GM23338 (cell line): ENCODE results near the gene FMR1. TPM values are rescaled to one million over a fixed set of nuclear protein-coding genes. Genes with fewer than 3 reads are reported as not detected.

ENCODE experiments used
- ATAC-seq: fragments of 200-7000 bp; cut with Tn5 transposase; 3 replicates; pipeline ENCODE4 v1.9.1; 2020
- DNase-seq: peaks from one replicate; pipeline ENCODE4 v3.0.0-alpha.2; 2015; ENCODE audit warnings: low spot score
- H2AFZ ChIP-seq: fragments of 200-600 bp; sonication (generic); 2 replicates; pipeline ENCODE4 v1.8.0; 2016; ENCODE audit warnings: antibody characterized with exemption, mild to moderate bottlenecking, moderate library complexity
- H3F3A ChIP-seq: fragments of 200-600 bp; sonication (generic); replicated peaks from 2 replicates; pipeline ENCODE4 v1.8.0; 2017; ENCODE audit warnings: antibody characterized with exemption, mixed run types, low read depth
- H3K27ac ChIP-seq: fragments of 200-600 bp; sonication (generic); 2 replicates; pipeline ENCODE4 v1.6.1; 2016; ENCODE audit warnings: low read depth
- H3K27me3 ChIP-seq: fragments of 200-600 bp; sonication (generic); 2 replicates; pipeline ENCODE4 v1.8.0; 2016; ENCODE audit warnings: mild to moderate bottlenecking, mixed run types, moderate library complexity; ENCODE audit not compliant: insufficient read depth
- H3K36me3 ChIP-seq: fragments of 200-600 bp; sonication (generic); 2 replicates; pipeline ENCODE4 v1.8.0; 2016; ENCODE audit warnings: mild to moderate bottlenecking; ENCODE audit not compliant: insufficient read depth
- H3K4me1 ChIP-seq: fragments of 200-600 bp; sonication (generic); 2 replicates; pipeline ENCODE4 v1.8.0; 2016; ENCODE audit warnings: mild to moderate bottlenecking, moderate library complexity; ENCODE audit not compliant: insufficient read depth
- H3K4me2 ChIP-seq: fragments of 200-600 bp; sonication (generic); 2 replicates; pipeline ENCODE4 v1.7.1; 2017; ENCODE audit warnings: mixed run types
- H3K4me3 ChIP-seq: fragments of 200-600 bp; sonication (generic); 2 replicates; pipeline ENCODE4 v1.6.1; 2016; ENCODE audit warnings: mixed run types
- H3K79me2 ChIP-seq: fragments of 200-600 bp; sonication (generic); replicated peaks from 2 replicates; pipeline ENCODE4 v1.8.0; 2017; ENCODE audit warnings: mild to moderate bottlenecking; ENCODE audit not compliant: insufficient read depth
- H3K9me2 ChIP-seq: fragments of 200-600 bp; sonication (generic); 2 replicates; pipeline ENCODE4 v1.8.0; 2017; ENCODE audit not compliant: insufficient read depth
- H4K20me1 ChIP-seq: fragments of 200-600 bp; sonication (generic); replicated peaks from 2 replicates; pipeline ENCODE4 v1.8.0; 2017; ENCODE audit warnings: mild to moderate bottlenecking; ENCODE audit not compliant: insufficient read depth
- H3K27ac Mint-ChIP-seq: 2 replicates; pipeline ENCODE4 v1.8.0; 2020; ENCODE audit warnings: inconsistent platforms, mild to moderate bottlenecking, moderate library complexity, mixed read lengths
- H3K27me3 Mint-ChIP-seq: 3 replicates; pipeline ENCODE4 v1.8.0; 2022; ENCODE audit warnings: low read depth, mild to moderate bottlenecking, moderate library complexity, mixed read lengths, inconsistent platforms; ENCODE audit not compliant: insufficient read depth, poor library complexity
- H3K36me3 Mint-ChIP-seq: 3 replicates; pipeline ENCODE4 v1.8.0; 2021; ENCODE audit warnings: low read depth, mild to moderate bottlenecking, inconsistent platforms, moderate library complexity, mixed read lengths
- H3K4me1 Mint-ChIP-seq: 3 replicates; pipeline ENCODE4 v1.8.0; 2020; ENCODE audit warnings: mild to moderate bottlenecking, inconsistent platforms, mixed read lengths
- H3K4me3 Mint-ChIP-seq: 3 replicates; pipeline ENCODE4 v1.8.0; 2021; ENCODE audit warnings: moderate library complexity, mild to moderate bottlenecking, inconsistent platforms, mixed read lengths
- H3K9me3 Mint-ChIP-seq: 3 replicates; pipeline ENCODE4 v1.8.0; 2020; ENCODE audit warnings: moderate library complexity, mild to moderate bottlenecking, inconsistent platforms, mixed read lengths
- CREB1 ChIP-seq: fragments of 250-450 bp; sonication (Bioruptor Pico); IDR thresholded peaks from 2 replicates; pipeline ENCODE4 v1.5.0; 2020; ENCODE audit warnings: low read depth, mild to moderate bottlenecking, moderate library complexity
- EZH2 ChIP-seq: fragments of 200-600 bp; sonication (generic); IDR thresholded peaks from one replicate; pipeline ENCODE4 v1.8.0; 2017; ENCODE audit warnings: antibody characterized with exemption, mild to moderate bottlenecking, low read depth; ENCODE audit not compliant: unreplicated experiment
- EZH2phosphoT487 ChIP-seq: fragments of 200-600 bp; sonication (generic); IDR thresholded peaks from one replicate; pipeline ENCODE4 v1.8.1; 2018; ENCODE audit warnings: antibody characterized with exemption; ENCODE audit not compliant: unreplicated experiment
- JUNB ChIP-seq: IDR thresholded peaks from one replicate; pipeline ENCODE4 v1.6.1; 2016; ENCODE audit warnings: antibody characterized with exemption; ENCODE audit not compliant: unreplicated experiment
- NANOG ChIP-seq: IDR thresholded peaks from 2 replicates; pipeline ENCODE4 v1.6.1; 2016; ENCODE audit warnings: antibody characterized with exemption, borderline replicate concordance
- POLR2AphosphoS5 ChIP-seq: IDR thresholded peaks from 2 replicates; pipeline ENCODE4 v1.6.1; 2016; ENCODE audit warnings: antibody characterized with exemption, low read depth
- STAT1 ChIP-seq: IDR thresholded peaks from one replicate; pipeline ENCODE4 v1.6.1; 2016; ENCODE audit warnings: antibody characterized with exemption; ENCODE audit not compliant: unreplicated experiment
- ZNF114 ChIP-seq: fragments of 250-450 bp; sonication (Bioruptor Pico); IDR thresholded peaks from 2 replicates; pipeline ENCODE4 v1.5.0; 2020; ENCODE audit warnings: mild to moderate bottlenecking, moderate library complexity
- ZNF331 ChIP-seq: fragments of 250-450 bp; sonication (Bioruptor Pico); IDR thresholded peaks from 2 replicates; pipeline ENCODE4 v1.5.0; 2020; ENCODE audit warnings: low read depth, mild to moderate bottlenecking, moderate library complexity
- polyA plus RNA-seq: library from polyadenylated mRNA; unstranded; fragments of >200 nt; fragmentation: Nextera tagmentation; extraction: Ambion mirVana; gene quantifications from 2 replicates; pipeline ENCODE4 v1.2.1, GENCODE V29; 2016
- total RNA-seq: library from RNA; depleted of rRNA; stranded (reverse); fragments of >200 nt; shearing (Covaris generic); gene quantifications from 2 replicates; pipeline ENCODE4 v1.2.3, GENCODE V29; 2014
- TF ChIP-seq, protein P1 (sequence below): fragments of 250-450 bp; sonication (Bioruptor Pico); IDR thresholded peaks from 2 replicates; pipeline ENCODE4 v1.5.0; 2020; ENCODE audit warnings: mild to moderate bottlenecking, moderate library complexity
- TF ChIP-seq, protein P2 (sequence below), 2 experiments: fragments of 200-600 bp in 1 of 2; sonication (generic) in 1 of 2; conservative IDR thresholded peaks; 2 replicates each; pipeline versions ENCODE4 v1.5.1 to v1.6.1; 2016 to 2017; ENCODE audit warnings: antibody characterized with exemption in 2 of 2, low read depth in 2 of 2, mild to moderate bottlenecking in 2 of 2, moderate library complexity in 1 of 2
- TF ChIP-seq, protein P3 (sequence below): IDR thresholded peaks from one replicate; pipeline ENCODE4 v1.6.1; 2018; ENCODE audit warnings: antibody characterized with exemption; ENCODE audit not compliant: unreplicated experiment
- TF ChIP-seq, protein P4 (sequence below): IDR thresholded peaks from 2 replicates; pipeline ENCODE4 v1.6.1; 2016; ENCODE audit warnings: antibody characterized with exemption

The FMR1 gene
- total and polyA plus RNA-seq, 2 experiments from 2014 or later = 17.1 to 44.3 TPM

DNA sequence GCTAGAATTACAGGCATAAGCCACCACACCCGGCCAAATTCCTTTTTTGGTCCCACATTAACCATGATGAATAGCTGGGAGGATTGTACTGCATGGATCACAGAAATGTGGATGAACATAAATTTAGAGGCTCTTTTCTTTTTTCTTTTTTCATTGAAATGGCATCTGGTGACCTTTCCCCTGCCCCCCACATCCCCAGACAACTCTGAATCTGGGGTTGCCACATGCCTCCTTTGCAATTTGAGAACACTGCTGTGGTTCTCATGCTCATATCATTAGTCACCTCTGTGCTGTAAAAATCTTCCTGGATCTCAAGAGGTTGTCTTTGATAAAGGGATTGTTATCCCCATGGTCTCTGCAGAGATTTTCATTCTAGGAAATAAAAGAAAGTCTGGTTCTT lies 46.6 kb downstream of the FMR1 start:
- no peaks in the 10 kb centered on the region for H3K36me3 ChIP-seq
- no peak overlapping the region for H3K27ac ChIP-seq
- no peak overlapping the region for H3K4me3 Mint-ChIP-seq
- H3K9me3 Mint-ChIP-seq = no peaks in the 10 kb centered on the region; the same call in 2 of the 3 replicates
- H3K4me3 ChIP-seq = no peak overlapping the region
- H3K27ac Mint-ChIP-seq = no peak overlapping the region
- DNase-seq = no peak
- H2AFZ ChIP-seq = no peak overlapping the region
- H3K27me3 Mint-ChIP-seq = no peaks in the 10 kb centered on the region
- H3K27me3 ChIP-seq = no peaks in the 10 kb centered on the region
- H3K4me2 ChIP-seq = no peak overlapping the region
- H4K20me1 ChIP-seq = no peaks in the 10 kb centered on the region
- no peaks in the 10 kb centered on the region for H3K4me1 Mint-ChIP-seq
- no peaks in the 10 kb centered on the region for H3F3A ChIP-seq
- no peak for ATAC-seq
- TF ChIP-seq JUNB (no peak), CREB1 (CRISPR knock-in tag) (no peak), NANOG (no peak), ZNF114 (CRISPR knock-in tag) (no peak), POLR2AphosphoS5 (no peak), STAT1 (no peak), EZH2 (no peak), EZH2phosphoT487 (no peak), ZNF331 (CRISPR knock-in tag) (no peak)
- TF ChIP-seq, protein P1, sequence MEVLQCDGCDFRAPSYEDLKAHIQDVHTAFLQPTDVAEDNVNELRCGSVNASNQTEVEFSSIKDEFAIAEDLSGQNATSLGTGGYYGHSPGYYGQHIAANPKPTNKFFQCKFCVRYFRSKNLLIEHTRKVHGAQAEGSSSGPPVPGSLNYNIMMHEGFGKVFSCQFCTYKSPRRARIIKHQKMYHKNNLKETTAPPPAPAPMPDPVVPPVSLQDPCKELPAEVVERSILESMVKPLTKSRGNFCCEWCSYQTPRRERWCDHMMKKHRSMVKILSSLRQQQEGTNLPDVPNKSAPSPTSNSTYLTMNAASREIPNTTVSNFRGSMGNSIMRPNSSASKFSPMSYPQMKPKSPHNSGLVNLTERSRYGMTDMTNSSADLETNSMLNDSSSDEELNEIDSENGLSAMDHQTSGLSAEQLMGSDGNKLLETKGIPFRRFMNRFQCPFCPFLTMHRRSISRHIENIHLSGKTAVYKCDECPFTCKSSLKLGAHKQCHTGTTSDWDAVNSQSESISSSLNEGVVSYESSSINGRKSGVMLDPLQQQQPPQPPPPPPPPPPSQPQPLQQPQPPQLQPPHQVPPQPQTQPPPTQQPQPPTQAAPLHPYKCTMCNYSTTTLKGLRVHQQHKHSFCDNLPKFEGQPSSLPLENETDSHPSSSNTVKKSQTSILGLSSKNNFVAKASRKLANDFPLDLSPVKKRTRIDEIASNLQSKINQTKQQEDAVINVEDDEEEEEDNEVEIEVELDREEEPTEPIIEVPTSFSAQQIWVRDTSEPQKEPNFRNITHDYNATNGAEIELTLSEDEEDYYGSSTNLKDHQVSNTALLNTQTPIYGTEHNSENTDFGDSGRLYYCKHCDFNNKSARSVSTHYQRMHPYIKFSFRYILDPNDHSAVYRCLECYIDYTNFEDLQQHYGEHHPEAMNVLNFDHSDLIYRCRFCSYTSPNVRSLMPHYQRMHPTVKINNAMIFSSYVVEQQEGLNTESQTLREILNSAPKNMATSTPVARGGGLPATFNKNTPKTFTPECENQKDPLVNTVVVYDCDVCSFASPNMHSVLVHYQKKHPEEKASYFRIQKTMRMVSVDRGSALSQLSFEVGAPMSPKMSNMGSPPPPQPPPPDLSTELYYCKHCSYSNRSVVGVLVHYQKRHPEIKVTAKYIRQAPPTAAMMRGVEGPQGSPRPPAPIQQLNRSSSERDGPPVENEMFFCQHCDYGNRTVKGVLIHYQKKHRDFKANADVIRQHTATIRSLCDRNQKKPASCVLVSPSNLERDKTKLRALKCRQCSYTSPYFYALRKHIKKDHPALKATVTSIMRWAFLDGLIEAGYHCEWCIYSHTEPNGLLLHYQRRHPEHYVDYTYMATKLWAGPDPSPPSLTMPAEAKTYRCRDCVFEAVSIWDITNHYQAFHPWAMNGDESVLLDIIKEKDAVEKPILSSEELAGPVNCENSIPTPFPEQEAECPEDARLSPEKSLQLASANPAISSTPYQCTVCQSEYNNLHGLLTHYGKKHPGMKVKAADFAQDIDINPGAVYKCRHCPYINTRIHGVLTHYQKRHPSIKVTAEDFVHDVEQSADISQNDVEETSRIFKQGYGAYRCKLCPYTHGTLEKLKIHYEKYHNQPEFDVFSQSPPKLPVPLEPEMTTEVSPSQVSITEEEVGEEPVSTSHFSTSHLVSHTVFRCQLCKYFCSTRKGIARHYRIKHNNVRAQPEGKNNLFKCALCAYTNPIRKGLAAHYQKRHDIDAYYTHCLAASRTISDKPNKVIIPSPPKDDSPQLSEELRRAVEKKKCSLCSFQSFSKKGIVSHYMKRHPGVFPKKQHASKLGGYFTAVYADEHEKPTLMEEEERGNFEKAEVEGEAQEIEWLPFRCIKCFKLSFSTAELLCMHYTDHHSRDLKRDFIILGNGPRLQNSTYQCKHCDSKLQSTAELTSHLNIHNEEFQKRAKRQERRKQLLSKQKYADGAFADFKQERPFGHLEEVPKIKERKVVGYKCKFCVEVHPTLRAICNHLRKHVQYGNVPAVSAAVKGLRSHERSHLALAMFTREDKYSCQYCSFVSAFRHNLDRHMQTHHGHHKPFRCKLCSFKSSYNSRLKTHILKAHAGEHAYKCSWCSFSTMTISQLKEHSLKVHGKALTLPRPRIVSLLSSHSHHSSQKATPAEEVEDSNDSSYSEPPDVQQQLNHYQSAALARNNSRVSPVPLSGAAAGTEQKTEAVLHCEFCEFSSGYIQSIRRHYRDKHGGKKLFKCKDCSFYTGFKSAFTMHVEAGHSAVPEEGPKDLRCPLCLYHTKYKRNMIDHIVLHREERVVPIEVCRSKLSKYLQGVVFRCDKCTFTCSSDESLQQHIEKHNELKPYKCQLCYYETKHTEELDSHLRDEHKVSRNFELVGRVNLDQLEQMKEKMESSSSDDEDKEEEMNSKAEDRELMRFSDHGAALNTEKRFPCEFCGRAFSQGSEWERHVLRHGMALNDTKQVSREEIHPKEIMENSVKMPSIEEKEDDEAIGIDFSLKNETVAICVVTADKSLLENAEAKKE (CRISPR knock-in tag) = no peak
- TF ChIP-seq, protein P2, sequence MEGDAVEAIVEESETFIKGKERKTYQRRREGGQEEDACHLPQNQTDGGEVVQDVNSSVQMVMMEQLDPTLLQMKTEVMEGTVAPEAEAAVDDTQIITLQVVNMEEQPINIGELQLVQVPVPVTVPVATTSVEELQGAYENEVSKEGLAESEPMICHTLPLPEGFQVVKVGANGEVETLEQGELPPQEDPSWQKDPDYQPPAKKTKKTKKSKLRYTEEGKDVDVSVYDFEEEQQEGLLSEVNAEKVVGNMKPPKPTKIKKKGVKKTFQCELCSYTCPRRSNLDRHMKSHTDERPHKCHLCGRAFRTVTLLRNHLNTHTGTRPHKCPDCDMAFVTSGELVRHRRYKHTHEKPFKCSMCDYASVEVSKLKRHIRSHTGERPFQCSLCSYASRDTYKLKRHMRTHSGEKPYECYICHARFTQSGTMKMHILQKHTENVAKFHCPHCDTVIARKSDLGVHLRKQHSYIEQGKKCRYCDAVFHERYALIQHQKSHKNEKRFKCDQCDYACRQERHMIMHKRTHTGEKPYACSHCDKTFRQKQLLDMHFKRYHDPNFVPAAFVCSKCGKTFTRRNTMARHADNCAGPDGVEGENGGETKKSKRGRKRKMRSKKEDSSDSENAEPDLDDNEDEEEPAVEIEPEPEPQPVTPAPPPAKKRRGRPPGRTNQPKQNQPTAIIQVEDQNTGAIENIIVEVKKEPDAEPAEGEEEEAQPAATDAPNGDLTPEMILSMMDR (conservative IDR thresholded peaks at IDR 0.05; ENCODE audit: low read depth in 2 of 2) = no peak
- TF ChIP-seq, protein P3, sequence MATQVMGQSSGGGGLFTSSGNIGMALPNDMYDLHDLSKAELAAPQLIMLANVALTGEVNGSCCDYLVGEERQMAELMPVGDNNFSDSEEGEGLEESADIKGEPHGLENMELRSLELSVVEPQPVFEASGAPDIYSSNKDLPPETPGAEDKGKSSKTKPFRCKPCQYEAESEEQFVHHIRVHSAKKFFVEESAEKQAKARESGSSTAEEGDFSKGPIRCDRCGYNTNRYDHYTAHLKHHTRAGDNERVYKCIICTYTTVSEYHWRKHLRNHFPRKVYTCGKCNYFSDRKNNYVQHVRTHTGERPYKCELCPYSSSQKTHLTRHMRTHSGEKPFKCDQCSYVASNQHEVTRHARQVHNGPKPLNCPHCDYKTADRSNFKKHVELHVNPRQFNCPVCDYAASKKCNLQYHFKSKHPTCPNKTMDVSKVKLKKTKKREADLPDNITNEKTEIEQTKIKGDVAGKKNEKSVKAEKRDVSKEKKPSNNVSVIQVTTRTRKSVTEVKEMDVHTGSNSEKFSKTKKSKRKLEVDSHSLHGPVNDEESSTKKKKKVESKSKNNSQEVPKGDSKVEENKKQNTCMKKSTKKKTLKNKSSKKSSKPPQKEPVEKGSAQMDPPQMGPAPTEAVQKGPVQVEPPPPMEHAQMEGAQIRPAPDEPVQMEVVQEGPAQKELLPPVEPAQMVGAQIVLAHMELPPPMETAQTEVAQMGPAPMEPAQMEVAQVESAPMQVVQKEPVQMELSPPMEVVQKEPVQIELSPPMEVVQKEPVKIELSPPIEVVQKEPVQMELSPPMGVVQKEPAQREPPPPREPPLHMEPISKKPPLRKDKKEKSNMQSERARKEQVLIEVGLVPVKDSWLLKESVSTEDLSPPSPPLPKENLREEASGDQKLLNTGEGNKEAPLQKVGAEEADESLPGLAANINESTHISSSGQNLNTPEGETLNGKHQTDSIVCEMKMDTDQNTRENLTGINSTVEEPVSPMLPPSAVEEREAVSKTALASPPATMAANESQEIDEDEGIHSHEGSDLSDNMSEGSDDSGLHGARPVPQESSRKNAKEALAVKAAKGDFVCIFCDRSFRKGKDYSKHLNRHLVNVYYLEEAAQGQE = no peak
- TF ChIP-seq, protein P4, sequence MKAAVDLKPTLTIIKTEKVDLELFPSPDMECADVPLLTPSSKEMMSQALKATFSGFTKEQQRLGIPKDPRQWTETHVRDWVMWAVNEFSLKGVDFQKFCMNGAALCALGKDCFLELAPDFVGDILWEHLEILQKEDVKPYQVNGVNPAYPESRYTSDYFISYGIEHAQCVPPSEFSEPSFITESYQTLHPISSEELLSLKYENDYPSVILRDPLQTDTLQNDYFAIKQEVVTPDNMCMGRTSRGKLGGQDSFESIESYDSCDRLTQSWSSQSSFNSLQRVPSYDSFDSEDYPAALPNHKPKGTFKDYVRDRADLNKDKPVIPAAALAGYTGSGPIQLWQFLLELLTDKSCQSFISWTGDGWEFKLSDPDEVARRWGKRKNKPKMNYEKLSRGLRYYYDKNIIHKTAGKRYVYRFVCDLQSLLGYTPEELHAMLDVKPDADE = no peak
- H3K4me1 ChIP-seq = no peaks in the 10 kb centered on the region
- H3K9me2 ChIP-seq = no peaks in the 10 kb centered on the region
- no peaks in the 10 kb centered on the region for H3K79me2 ChIP-seq
- H3K36me3 Mint-ChIP-seq = no peaks in the 10 kb centered on the region; the same call in 2 of the 3 replicates
